Cardiac fibroblast (primary cell): Measurements from ENCODE around the gene TFAP2A.

Experiments
- DNase-seq, 2 donors: peaks; one replicate each; pipeline versions ENCODE4 v3.0.0 to v3.0.0-alpha.2; 2010; ENCODE audit warnings: low read depth in 2 of 2
- H3K4me3 ChIP-seq, 2 donors: replicated peaks in 1 of 2; 1 replicate in 1 of 2; 2 replicates in 1 of 2; pipeline ENCODE4 v1.5.1; 2011; ENCODE audit warnings: low read depth in 2 of 2, low read length in 2 of 2, mild to moderate bottlenecking in 2 of 2, moderate library complexity in 1 of 2
- TF ChIP-seq, protein P1 (sequence below): IDR thresholded peaks from one replicate; pipeline ENCODE4 v1.5.1; 2011; ENCODE audit warnings: low read depth, mild to moderate bottlenecking, low read length, inconsistent platforms

The TFAP2A gene

DNA sequence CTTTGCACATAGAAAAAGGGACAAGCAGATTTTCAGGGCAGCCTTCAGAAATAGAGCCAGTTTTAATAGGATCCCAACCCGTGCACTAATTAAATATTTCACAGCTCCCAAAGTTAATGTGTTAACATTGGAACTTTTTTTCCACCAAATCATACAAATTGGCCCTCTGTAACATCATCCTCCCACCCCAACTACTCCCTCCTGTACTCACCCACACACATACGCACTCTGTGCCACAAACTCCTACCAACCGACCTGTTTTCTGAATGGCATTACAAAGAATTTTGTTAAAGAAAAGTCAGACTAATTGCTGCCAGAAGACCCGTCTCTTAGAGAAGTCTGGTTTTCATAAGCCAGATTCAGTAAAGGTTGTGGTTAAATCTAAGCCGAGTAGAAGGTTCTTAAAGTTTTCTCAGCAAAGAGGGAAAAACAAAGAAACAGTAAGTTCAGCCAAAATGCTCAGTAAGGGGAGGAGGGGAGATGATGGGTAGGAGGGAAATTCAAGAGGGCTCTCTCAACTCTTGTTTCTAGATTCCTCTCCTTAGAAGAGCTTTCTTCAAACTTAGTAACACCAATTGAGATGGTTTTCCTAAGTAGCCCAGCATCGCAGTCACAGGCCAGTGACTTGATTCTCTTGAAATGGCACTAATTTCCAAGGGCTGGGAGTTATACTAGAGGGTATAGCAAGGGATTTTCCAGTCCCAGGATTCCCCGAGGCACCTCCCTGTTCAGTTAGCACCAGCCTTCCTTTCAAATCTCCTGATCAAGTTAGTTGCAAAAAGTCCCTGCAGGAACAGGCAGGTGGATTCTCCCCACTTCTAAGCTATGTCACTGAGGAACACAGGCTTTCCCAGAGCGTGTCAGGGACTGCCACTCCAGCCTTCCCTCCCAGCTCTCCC lies 27.9 kb downstream of the TFAP2A start:
- H3K4me3 ChIP-seq: no peak overlapping the region
- no peak for DNase-seq
- TF ChIP-seq, protein P1, sequence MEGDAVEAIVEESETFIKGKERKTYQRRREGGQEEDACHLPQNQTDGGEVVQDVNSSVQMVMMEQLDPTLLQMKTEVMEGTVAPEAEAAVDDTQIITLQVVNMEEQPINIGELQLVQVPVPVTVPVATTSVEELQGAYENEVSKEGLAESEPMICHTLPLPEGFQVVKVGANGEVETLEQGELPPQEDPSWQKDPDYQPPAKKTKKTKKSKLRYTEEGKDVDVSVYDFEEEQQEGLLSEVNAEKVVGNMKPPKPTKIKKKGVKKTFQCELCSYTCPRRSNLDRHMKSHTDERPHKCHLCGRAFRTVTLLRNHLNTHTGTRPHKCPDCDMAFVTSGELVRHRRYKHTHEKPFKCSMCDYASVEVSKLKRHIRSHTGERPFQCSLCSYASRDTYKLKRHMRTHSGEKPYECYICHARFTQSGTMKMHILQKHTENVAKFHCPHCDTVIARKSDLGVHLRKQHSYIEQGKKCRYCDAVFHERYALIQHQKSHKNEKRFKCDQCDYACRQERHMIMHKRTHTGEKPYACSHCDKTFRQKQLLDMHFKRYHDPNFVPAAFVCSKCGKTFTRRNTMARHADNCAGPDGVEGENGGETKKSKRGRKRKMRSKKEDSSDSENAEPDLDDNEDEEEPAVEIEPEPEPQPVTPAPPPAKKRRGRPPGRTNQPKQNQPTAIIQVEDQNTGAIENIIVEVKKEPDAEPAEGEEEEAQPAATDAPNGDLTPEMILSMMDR: no peak

DNA sequence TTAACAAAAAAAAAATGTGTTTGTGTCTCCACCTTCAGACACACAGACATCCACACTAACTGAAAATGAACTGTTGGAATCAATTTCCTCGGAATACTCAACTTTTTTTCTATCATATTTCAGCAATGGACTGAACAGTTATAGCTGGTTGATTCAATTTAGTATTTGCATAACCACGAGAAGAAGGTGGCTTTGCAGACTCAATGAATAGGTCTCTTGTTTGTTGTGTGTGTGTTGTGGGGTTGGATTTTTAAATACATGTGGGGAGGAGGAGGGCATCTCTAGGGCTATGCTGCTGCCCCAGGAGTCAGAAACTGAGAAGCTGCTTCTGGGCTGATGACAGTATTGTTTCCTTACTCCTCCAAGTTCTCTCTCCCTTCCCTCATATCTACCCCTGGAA lies 28.7 kb downstream of the TFAP2A start:
- TF ChIP-seq, protein P1: no peak
- no peak overlapping the region for H3K4me3 ChIP-seq
- DNase-seq: no peak

DNA sequence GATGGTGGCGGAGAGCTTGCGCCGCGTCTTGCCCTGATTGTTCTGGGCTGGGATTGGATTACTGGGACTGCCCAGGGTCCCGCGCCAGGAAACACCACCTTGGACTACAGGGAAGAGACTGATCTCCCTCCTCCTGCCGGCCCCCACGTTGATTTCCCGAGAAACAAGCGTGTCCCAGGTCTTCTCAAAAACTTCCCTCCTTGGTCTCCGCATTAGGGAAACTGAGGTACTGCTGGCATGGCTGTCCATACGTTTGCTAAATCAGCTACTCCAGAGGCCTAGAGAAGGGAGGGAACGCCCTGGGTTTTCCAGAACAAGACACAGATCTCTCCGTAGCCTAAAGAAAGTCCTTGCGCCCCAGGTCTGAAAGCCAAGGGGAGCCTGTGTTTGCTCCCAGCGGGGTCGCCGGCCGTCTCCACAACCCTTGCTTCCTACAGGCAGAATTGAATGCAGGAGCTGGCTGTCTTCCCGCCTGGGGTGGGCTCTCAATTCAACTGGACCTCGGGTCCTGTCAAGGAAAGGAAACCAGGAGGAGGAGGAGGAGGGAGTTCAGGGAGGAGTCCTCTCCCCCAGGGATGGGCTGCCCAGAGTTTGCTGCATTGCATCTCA lies 29.2 kb downstream of the TFAP2A start:
- no peak for DNase-seq
- H3K4me3 ChIP-seq: no peak overlapping the region
- TF ChIP-seq, protein P1: no peak

DNA sequence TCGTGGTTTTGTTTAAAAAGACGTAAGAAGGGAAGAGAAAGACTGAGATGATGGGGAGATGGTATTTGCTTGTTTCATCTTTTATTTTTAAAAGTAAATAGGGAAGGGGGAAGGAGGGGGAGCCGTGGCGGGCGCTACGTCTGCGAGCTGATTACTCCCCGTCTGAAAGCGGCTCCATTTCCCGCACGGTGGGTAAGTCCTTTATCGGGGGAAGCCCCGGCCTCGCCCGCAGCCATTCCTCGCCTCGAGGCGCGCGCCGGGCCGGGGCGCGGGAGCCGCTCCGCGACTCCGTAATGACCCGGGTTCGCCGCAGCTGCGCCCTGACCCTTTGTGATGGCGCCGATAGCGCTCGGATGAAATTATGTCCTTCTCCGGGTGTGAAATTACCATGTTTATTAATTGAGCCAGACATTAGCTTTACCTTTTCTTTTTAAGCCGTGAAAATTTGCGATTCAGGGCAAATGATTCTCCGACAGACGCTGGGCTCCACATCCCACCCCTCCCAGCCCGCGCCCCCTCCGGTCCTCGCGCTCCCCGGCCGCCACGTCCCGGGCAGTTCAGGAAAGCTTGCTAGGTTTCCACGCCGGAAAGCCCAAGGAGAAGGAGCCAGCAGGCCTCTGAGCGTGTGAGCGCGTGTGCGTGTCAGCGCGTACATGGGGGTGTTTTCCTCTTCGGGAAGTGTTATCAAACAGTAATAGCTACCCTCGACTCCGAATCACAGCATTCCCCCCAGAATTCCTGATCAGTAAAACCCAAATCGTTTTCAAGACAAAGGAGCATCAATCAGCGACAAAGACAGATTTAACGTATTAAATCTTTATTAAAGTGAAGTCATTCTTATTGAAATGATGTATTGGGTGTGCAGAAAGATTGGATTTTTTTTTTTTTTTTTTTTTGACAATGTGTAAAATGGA lies 30.0 kb downstream of the TFAP2A start:
- H3K4me3 ChIP-seq: no peak overlapping the region
- DNase-seq: no peak
- TF ChIP-seq, protein P1: no peak

DNA sequence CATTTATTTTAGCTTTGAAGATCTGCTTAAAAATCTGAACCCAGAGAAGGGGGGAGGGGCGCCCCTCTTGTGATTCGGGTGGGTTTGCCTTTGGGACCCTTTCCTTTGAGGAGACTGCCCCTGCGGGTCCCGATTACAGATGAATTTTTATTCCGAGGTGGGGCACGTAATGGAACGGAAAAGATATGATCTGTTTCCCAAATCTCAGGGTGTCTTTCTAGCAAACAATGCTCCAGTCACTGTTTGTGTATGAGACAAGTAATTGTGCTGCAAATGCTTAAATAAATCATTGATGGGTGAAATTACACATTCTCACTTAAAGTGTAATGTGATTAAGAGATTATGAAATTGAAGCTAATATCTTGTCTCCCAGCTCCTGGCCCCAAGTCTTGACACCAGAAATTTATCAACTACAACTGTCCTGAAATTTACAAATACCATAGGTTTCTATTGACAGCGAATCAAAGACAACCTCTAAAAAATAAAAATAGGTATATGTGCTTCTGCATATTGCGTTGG lies 30.7 kb downstream of the TFAP2A start:
- no peak for DNase-seq
- no peak overlapping the region for H3K4me3 ChIP-seq
- TF ChIP-seq, protein P1: no peak

DNA sequence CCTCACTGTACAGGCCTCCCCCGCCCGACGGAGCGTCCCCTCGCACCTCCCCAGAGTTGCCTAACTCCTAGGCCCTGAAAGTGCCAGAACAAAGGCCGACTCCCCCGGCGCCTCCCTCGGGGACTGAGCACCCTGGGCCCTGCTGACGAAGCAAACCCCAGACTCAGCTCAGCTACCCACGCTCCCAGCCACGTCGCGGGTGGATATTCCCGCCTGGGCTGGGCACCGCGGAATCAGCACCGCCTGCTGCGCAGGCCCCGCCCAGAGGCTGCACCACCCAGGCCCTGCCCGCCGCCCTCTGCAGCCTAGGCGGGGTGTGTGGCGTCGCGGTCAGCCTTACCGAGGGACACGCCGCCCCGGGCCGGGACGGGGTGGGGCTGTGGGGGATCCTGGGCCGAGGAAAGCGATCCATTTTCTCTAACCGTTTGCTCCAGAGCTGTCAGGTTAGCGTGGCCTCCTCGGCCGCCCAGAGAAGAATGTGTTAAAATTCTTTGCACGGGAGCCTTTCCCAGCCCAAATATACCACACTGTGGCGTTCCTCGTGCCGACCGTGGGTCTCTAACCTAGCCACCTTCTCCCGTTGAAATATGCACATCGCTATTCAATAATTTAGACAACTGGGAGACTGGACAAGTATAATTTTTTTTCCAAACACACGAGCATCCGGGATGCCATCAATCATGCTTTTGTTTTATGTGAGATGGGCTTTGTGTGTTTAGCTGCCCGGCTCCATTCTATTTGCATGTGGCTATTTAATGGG lies 31.4 kb downstream of the TFAP2A start:
- H3K4me3 ChIP-seq: no peak overlapping the region
- TF ChIP-seq, protein P1: no peak
- no peak for DNase-seq
